BE2C (cell line): ENCODE results near the gene ADH4.
"Not testable (repeated sequence)": the region's sequence is repeated elsewhere in the genome, so short reads cannot be mapped to it uniquely, and the experiment has no call there.

Source experiments
- DNase-seq: peaks from one replicate; pipeline ENCODE4 v3.0.0-alpha.2; 2020
- H3K27me3 ChIP-seq: fragments of 250-450 bp; sonication (Bioruptor Pico); 2 replicates; pipeline ENCODE4 v1.5.1; 2020; ENCODE audit warnings: mild to moderate bottlenecking
- H3K36me3 ChIP-seq: fragments of 250-450 bp; sonication (Bioruptor Pico); 2 replicates; pipeline ENCODE4 v1.5.1; 2020; ENCODE audit warnings: mild to moderate bottlenecking
- H3K4me1 ChIP-seq: fragments of 250-450 bp; sonication (Bioruptor Pico); 2 replicates; pipeline ENCODE4 v1.5.1; 2020
- H3K4me3 ChIP-seq: 2 replicates; pipeline ENCODE4 v1.5.1; 2011; ENCODE audit warnings: low read depth, low read length
- H3K9me3 ChIP-seq: fragments of 250-450 bp; sonication (Bioruptor Pico); 2 replicates; pipeline ENCODE4 v1.5.1; 2020
- CTCF ChIP-seq: IDR thresholded peaks from 2 replicates; pipeline ENCODE4 v1.5.1; 2012; ENCODE audit warnings: mild to moderate bottlenecking, low read depth, low read length

Gene ADH4

GRCh38 chr4:99088481-99089365 lies 55.4 kb downstream of the ADH4 start, which contains the start of gene ADH5:
Gene ADH5 (minus strand): TSS chr4:99088788. CDS start chr4:99088700, 88 bp downstream.
- peak within 1 kb of the TSS; percentile 99 for H3K4me3 ChIP-seq
- H3K36me3 ChIP-seq = peaks cover 14% of the 10 kb centered on the region
- H3K9me3 ChIP-seq = no peaks in the 10 kb centered on the region
- H3K4me1 ChIP-seq = no peaks in the 10 kb centered on the region
- H3K27me3 ChIP-seq = 0 out of 2 replicates have a peak, but pooled peaks cover 5% of the 10 kb centered on the region
- DNase-seq = peak; percentile 91
- no peak for TF ChIP-seq CTCF

- 0 out of 2 replicates have a peak, but pooled peaks cover 5% of the 10 kb centered on the region for H3K27me3 ChIP-seq
- no peak for TF ChIP-seq CTCF
These were observed 56.1 kb downstream of the ADH4 start for GRCh38 chr4:99088023-99088449.

GRCh38 chr4:99084595-99084994 lies 59.5 kb downstream of the ADH4 start:
- TF ChIP-seq CTCF = no peak
- Histone ChIP-seq H3K9me3 (no peaks in the 10 kb centered on the region), H3K4me1 (no peaks in the 10 kb centered on the region), H3K27me3 (no peaks in the 10 kb centered on the region), H3K4me3 (no peak overlapping the region), H3K36me3 (peaks cover 50% of the 10 kb centered on the region)
- DNase-seq = no peak

More at GRCh38 chr4:99088023-99088449, 56.1 kb downstream of the ADH4 start:
- H3K4me3 ChIP-seq = peak overlapping the region; percentile 99
- H3K36me3 ChIP-seq = peaks cover 17% of the 10 kb centered on the region
- no peaks in the 10 kb centered on the region for H3K9me3 ChIP-seq
- peak; percentile 27 for DNase-seq
- H3K4me1 ChIP-seq = no peaks in the 10 kb centered on the region

GRCh38 chr4:99082192-99082591 lies 61.9 kb downstream of the ADH4 start:
- no peaks in the 10 kb centered on the region for H3K9me3 ChIP-seq
- no peaks in the 10 kb centered on the region for H3K4me1 ChIP-seq
- no peaks in the 10 kb centered on the region for H3K27me3 ChIP-seq
- no peak for TF ChIP-seq CTCF
- no peak for DNase-seq
- no peak overlapping the region for H3K4me3 ChIP-seq
- peaks cover 69% of the 10 kb centered on the region for H3K36me3 ChIP-seq

GRCh38 chr4:99080869-99081268 lies 63.2 kb downstream of the ADH4 start:
- not testable (repeated sequence) for H3K4me3 ChIP-seq, H3K9me3 ChIP-seq, DNase-seq, H3K27me3 ChIP-seq, H3K4me1 ChIP-seq
- H3K36me3 ChIP-seq = peaks cover 78% of the 10 kb centered on the region

GRCh38 chr4:99079625-99080295 lies 64.3 kb downstream of the ADH4 start:
- Histone ChIP-seq H3K4me1 (no peaks in the 10 kb centered on the region), H3K27me3 (no peaks in the 10 kb centered on the region), H3K9me3 (no peaks in the 10 kb centered on the region), H3K4me3 (no peak overlapping the region), H3K36me3 (peaks cover 83% of the 10 kb centered on the region)
- TF ChIP-seq CTCF = no peak
- DNase-seq = no peak
